ENCODE results near the gene MYPOP. TPM values are rescaled to one million over a fixed set of nuclear protein-coding genes. Genes with fewer than 3 reads are reported as not detected.
A peak's percentile ranks its signal among the peaks of the same experiment; 100 is the strongest.

MYPOP gene
- total and polyA plus RNA-seq, 9 of the 15 experiments (the other 6 are each of a cell fraction or from before 2014, with no cell fraction given) = 0.32 to 7.6 (median 1.6) TPM

GRCh38 chr19:45885556-45886426 is 16.6 kb downstream of the MYPOP start, which contains the start of gene IRF2BP1 (continued):
- TF ChIP-seq CEBPZ (IDR thresholded peaks at IDR 0.05; ENCODE audit: borderline replicate concordance, low read depth, low read length) (no peak), IFI16 (CRISPR knock-in tag; IDR thresholded peaks at IDR 0.05) (no peak), ZNF282 (CRISPR knock-in tag; IDR thresholded peaks at IDR 0.05) (peak; percentile 25; the same call in 1 of the 2 replicates), ZNF584 (CRISPR knock-in tag; IDR thresholded peaks at IDR 0.05; ENCODE audit: low read depth) (no peak), PCBP1 (IDR thresholded peaks at IDR 0.05; ENCODE audit: low read depth, low read length, poor library complexity, severe bottlenecking) (no peak), ZNF696 (CRISPR knock-in tag; conservative IDR thresholded peaks at IDR 0.05) (no peak), MEIS2 (IDR thresholded peaks at IDR 0.05; ENCODE audit: partially characterized antibody) (no peak), ZSCAN29 (IDR thresholded peaks at IDR 0.05) (no peak), RBM15 (IDR thresholded peaks at IDR 0.05; ENCODE audit: insufficient read depth, low read length) (no peak), FOXA1 (IDR thresholded peaks at IDR 0.05; ENCODE audit: borderline replicate concordance) (no peak), RNF2 (IDR thresholded peaks at IDR 0.05) (no peak; the same call in 1 of the 2 replicates), U2AF1 (optimal IDR thresholded peaks at IDR 0.05; ENCODE audit: low read depth, low read length) (no peak), HNRNPH1 (optimal IDR thresholded peaks at IDR 0.05; ENCODE audit: low read depth, low read length) (no peak), ZNF551 (CRISPR knock-in tag; IDR thresholded peaks at IDR 0.05) (no peak), SLC30A9 (CRISPR knock-in tag; IDR thresholded peaks at IDR 0.05) (no peak), JUNB (CRISPR knock-in tag; conservative IDR thresholded peaks at IDR 0.05) (no peak), TAF1 (IDR thresholded peaks at IDR 0.05; ENCODE audit: control insufficient read depth, extremely low read depth, insufficient read depth, low read length, severe bottlenecking) (peak; percentile 33), FOSL1 (tag; conservative IDR thresholded peaks at IDR 0.05) (no peak), FOXP1 (CRISPR knock-in tag; IDR thresholded peaks at IDR 0.05) (peak; percentile 47; the same call in 1 of the 2 replicates), ZNF143 (CRISPR knock-in tag; IDR thresholded peaks at IDR 0.05) (peak; percentile 84), NFYB (IDR thresholded peaks at IDR 0.05; ENCODE audit: extremely low read depth, insufficient read length) (no peak), ZNF639 (CRISPR knock-in tag; conservative IDR thresholded peaks at IDR 0.05 in 1 of 2, IDR thresholded peaks at IDR 0.05 in 1 of 2) (peak in 1 of 2 experiments; percentile 97; a peak in 2 of 4 replicates), SIX5 (IDR thresholded peaks at IDR 0.05; ENCODE audit: borderline replicate concordance in 1 of 2, insufficient read depth in 1 of 2, low read depth in 1 of 2, low read length in 2 of 2) (peak; percentile 69 to 84)
